Measurements from ENCODE around the gene WASL.
"Not testable (repeated sequence)": the region's sequence is repeated elsewhere in the genome, so short reads cannot be mapped to it uniquely, and the experiment has no call there.

Gene WASL

GRCh38 chr7:123640583-123640982 is 108.2 kb downstream of the WASL start:
- TF ChIP-seq CTCF (IDR thresholded peaks at IDR 0.05; ENCODE audit: insufficient read depth, low read length, poor library complexity, severe bottlenecking) = no peak
- DNase-seq (ENCODE audit: extremely low read depth, insufficient read length) = no peak
- no peak overlapping the region for H3K4me3 ChIP-seq (replicated peaks; ENCODE audit: low read depth, low read length)
- H3K36me3 ChIP-seq (ENCODE audit: control insufficient read depth, insufficient read depth, low read length) = no peaks in the 10 kb centered on the region
- no peaks in the 10 kb centered on the region for H3K27me3 ChIP-seq (replicated peaks; ENCODE audit: control insufficient read depth, insufficient read depth, low read length)

- TF ChIP-seq CTCF (IDR thresholded peaks at IDR 0.05; ENCODE audit: insufficient read depth, low read length, poor library complexity, severe bottlenecking) = no peak
- no peak for DNase-seq (ENCODE audit: extremely low read depth, insufficient read length)
- Histone ChIP-seq H3K27me3 (replicated peaks; ENCODE audit: control insufficient read depth, insufficient read depth, low read length) (no peaks in the 10 kb centered on the region), H3K36me3 (ENCODE audit: control insufficient read depth, insufficient read depth, low read length) (no peaks in the 10 kb centered on the region), H3K4me3 (replicated peaks; ENCODE audit: low read depth, low read length) (no peak overlapping the region)
These were observed 109.2 kb downstream of the WASL start for GRCh38 chr7:123639631-123640030.

GRCh38 chr7:123637878-123638277 is 110.9 kb downstream of the WASL start:
- TF ChIP-seq CTCF (IDR thresholded peaks at IDR 0.05; ENCODE audit: insufficient read depth, low read length, poor library complexity, severe bottlenecking) = no peak
- DNase-seq (ENCODE audit: extremely low read depth, insufficient read length) = no peak

GRCh38 chr7:123637203-123637602 is 111.6 kb downstream of the WASL start:
- no peak for TF ChIP-seq CTCF (IDR thresholded peaks at IDR 0.05; ENCODE audit: insufficient read depth, low read length, poor library complexity, severe bottlenecking)
- no peaks in the 10 kb centered on the region for H3K36me3 ChIP-seq (ENCODE audit: control insufficient read depth, insufficient read depth, low read length)
- no peak for DNase-seq (ENCODE audit: extremely low read depth, insufficient read length)
- H3K4me3 ChIP-seq (replicated peaks; ENCODE audit: low read depth, low read length) = no peak overlapping the region
- no peaks in the 10 kb centered on the region for H3K27me3 ChIP-seq (replicated peaks; ENCODE audit: control insufficient read depth, insufficient read depth, low read length)

More at GRCh38 chr7:123637878-123638277, 110.9 kb downstream of the WASL start:
- Histone ChIP-seq H3K36me3 (ENCODE audit: control insufficient read depth, insufficient read depth, low read length) (no peaks in the 10 kb centered on the region), H3K4me3 (replicated peaks; ENCODE audit: low read depth, low read length) (no peak overlapping the region), H3K27me3 (replicated peaks; ENCODE audit: control insufficient read depth, insufficient read depth, low read length) (no peaks in the 10 kb centered on the region)

- H3K36me3 ChIP-seq (ENCODE audit: control insufficient read depth, insufficient read depth, low read length) = no peaks in the 10 kb centered on the region
- DNase-seq (ENCODE audit: extremely low read depth, insufficient read length) = no peak
- H3K27me3 ChIP-seq (replicated peaks; ENCODE audit: control insufficient read depth, insufficient read depth, low read length) = no peaks in the 10 kb centered on the region
- TF ChIP-seq CTCF (IDR thresholded peaks at IDR 0.05; ENCODE audit: insufficient read depth, low read length, poor library complexity, severe bottlenecking) = peak; percentile 20
- H3K4me3 ChIP-seq (replicated peaks; ENCODE audit: low read depth, low read length) = no peak overlapping the region
These were observed 113.0 kb downstream of the WASL start for GRCh38 chr7:123635551-123636359.

GRCh38 chr7:123634011-123634573 is 114.7 kb downstream of the WASL start:
- H3K27me3 ChIP-seq (replicated peaks; ENCODE audit: control insufficient read depth, insufficient read depth, low read length); H3K36me3 ChIP-seq (ENCODE audit: control insufficient read depth, insufficient read depth, low read length); H3K4me3 ChIP-seq (replicated peaks; ENCODE audit: low read depth, low read length); DNase-seq (ENCODE audit: extremely low read depth, insufficient read length): not testable (repeated sequence)
